HG03354 (cell line): ENCODE measurements around the gene VSIG10L2.
"Not testable (repeated sequence)": the region's sequence is repeated elsewhere in the genome, so short reads cannot be mapped to it uniquely, and the experiment has no call there.

Source experiments
- ATAC-seq: cut with Tn5 transposase; IDR thresholded peaks from one replicate; pipeline ENCODE4 v1.9.1; 2021; ENCODE audit warnings: mild to moderate bottlenecking; ENCODE audit not compliant: unreplicated experiment, poor library complexity, severe bottlenecking

The VSIG10L2 gene

GRCh38 chr11:125945797-125946520 lies at the start of gene VSIG10L2:
Gene VSIG10L2 (plus strand): TSS chr11:125946044. CDS start chr11:125946056, 12 bp downstream.
- no peak for ATAC-seq

GRCh38 chr11:125901872-125902271 lies 44.0 kb upstream of the VSIG10L2 start:
- ATAC-seq: no peak

GRCh38 chr11:125902277-125902926 lies 43.4 kb upstream of the VSIG10L2 start:
- peak; percentile 31 for ATAC-seq

GRCh38 chr11:125902927-125903710 lies 42.7 kb upstream of the VSIG10L2 start, which contains the start of gene PUS3:
Gene PUS3 (minus strand): TSS chr11:125903206. CDS start chr11:125896284, 6,922 bp downstream.
- peak; percentile 98 for ATAC-seq

GRCh38 chr11:125903711-125904659 lies 41.9 kb upstream of the VSIG10L2 start, which contains the start of gene DDX25:
Gene DDX25 (plus strand): TSS chr11:125904508. CDS start chr11:125904518, 10 bp downstream.
- ATAC-seq: no peak

- no peak for ATAC-seq
Observed at GRCh38 chr11:125904678-125905077, 41.2 kb upstream of the VSIG10L2 start.

- ATAC-seq: no peak
Observed at GRCh38 chr11:125910226-125910849, 35.5 kb upstream of the VSIG10L2 start.

- not testable (repeated sequence) for ATAC-seq
Observed at GRCh38 chr11:125914601-125915000, 31.2 kb upstream of the VSIG10L2 start.

GRCh38 chr11:125916683-125917347 lies 29.0 kb upstream of the VSIG10L2 start:
- ATAC-seq: no peak

- no peak for ATAC-seq
Observed at GRCh38 chr11:125918140-125918840, 27.6 kb upstream of the VSIG10L2 start.

- ATAC-seq: no peak
Observed at GRCh38 chr11:125921042-125921441, 24.8 kb upstream of the VSIG10L2 start.

- ATAC-seq: no peak
Observed at GRCh38 chr11:125922156-125922555, 23.7 kb upstream of the VSIG10L2 start.

- peak; percentile 87 for ATAC-seq
Observed at GRCh38 chr11:125923012-125923579, 22.7 kb upstream of the VSIG10L2 start.

GRCh38 chr11:125923633-125924032 lies 22.2 kb upstream of the VSIG10L2 start:
- ATAC-seq: no peak

GRCh38 chr11:125924384-125925007 lies 21.3 kb upstream of the VSIG10L2 start:
- no peak for ATAC-seq

- no peak for ATAC-seq
Observed at GRCh38 chr11:125925247-125925740, 20.6 kb upstream of the VSIG10L2 start.

GRCh38 chr11:125925804-125926203 lies 20.0 kb upstream of the VSIG10L2 start:
- no peak for ATAC-seq
